ENCODE measurements around the gene MCTP1.

MCTP1 gene

GRCh38 chr5:95070453-95070852, 214.4 kb downstream of the MCTP1 start:
- no peak for DNase-seq

DNA sequence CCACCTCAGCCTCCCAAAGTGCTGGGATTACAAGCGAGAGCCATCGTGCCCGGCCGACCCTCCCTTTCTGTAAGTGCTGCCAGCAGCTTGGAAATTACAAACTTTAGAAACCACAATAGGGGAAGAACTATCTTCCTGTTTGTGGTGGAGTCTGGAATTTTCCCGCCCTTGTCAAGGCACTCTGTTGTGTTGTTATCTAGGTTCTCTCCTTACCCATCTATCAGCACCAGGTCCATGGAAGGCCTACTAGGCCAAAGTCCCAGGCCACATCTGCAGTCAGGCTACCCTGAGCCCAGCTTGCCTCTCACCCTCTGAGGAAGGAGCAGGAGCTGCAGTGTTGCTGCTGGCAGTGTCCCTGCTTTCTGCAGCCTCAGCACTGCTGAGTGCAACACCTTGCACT, 214.9 kb downstream of the MCTP1 start:
- no peak for DNase-seq

DNA sequence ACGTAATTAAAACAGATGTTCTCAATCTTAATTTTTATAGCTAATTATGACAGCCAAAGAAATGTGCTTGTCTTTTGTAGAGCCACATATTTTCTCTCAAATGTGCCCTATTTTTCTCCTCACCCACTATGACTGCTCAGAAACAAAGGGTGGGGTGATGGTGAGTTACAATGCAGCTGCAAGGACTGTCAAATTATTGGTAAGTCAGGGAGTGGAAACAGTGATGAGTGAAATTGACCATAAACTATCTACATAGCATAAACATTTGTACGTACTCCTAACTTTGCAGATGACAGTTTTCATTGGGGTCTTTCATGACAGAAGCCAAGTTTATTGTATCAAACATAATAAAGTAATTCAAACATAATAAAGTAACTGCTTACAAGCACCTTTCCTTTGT, 215.9 kb downstream of the MCTP1 start:
- no peak for DNase-seq

DNA sequence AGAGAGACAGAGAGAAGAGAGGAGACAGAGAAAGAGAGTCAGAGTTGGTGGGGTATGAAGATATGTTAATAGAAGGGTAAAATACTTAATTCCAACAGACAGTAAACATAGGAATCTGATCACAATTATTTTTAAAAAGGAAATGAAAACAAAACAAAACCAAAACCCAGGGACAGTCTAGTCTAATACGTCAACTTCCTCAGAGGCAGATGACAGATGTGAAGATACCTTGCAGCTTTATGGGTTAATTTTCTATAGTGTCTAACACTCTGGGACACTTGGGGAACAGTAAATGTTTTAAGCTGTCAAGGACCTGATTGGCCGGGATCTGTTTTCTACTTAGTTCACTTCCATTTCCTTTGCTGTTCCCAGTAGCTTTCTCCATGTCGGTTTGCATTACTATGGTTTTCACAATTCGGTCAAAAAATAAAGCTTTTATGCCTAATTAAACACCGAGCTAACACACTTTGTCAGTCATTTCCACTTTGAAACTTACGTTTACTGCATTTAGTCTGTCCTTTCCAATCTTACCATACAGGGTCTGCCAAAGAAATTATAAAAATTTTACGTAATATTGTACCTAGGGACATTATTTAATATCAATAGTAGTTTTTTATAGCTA, 216.5 kb downstream of the MCTP1 start:
- DNase-seq = no peak

DNA sequence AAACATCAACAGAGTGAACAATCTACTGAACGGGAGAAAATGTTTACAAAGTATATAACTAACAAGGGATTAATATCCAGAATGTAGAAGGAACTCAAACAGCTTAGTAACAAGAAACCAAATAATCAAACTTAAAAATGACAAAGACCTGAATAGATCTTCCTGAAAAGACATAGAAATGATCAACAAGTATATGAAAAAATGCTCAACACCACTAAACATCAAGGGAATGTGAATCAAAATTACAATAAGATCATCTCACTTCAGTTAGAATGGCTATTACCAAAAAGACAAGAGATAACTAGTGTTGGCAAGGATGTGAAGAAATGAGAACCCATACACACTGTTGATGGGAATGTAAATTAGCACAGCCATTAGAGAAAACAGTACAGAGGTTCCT, 218.8 kb downstream of the MCTP1 start:
- no peak for DNase-seq

GRCh38 chr5:95063492-95063891, 221.4 kb downstream of the MCTP1 start:
- no peak for DNase-seq

DNA sequence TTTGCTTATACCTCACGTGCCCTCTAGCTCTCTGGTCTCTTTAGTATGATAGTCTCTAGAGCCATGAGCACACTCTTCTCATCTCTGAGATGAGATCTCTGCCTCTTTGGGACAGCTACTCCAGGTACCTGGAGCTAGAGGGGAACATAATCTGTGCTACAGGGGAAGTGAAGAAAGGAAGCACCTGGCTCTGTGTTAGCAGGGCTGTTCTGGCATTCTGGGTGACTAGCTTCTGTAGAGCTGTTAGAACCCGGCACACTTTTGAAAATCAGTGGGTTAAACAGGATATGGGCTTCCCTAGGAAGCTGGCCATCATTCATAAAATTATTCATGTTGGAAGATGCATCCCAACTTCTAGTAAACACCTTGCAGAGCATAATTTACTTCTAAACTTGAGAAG, 224.8 kb downstream of the MCTP1 start:
- no peak for DNase-seq

DNA sequence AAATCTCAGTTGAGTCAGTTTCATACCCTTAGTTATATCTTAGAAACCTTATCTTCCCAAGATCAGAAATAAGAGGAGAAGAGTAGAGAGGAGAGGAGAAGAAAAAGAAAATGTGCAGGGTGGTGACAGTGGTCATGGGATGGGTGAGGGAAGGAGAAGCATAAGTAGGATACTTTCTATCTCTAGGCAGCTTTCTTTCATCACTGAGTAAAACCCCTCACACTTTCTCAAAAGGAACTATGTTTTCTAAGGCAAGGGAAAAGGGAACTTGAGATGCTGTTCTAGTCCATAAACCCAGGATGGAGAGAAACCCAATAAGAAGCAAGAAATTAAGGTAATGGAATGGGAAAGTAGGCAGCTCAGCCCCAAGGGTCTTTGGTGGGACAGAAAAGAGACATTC, 225.3 kb downstream of the MCTP1 start:
- DNase-seq = no peak

DNA sequence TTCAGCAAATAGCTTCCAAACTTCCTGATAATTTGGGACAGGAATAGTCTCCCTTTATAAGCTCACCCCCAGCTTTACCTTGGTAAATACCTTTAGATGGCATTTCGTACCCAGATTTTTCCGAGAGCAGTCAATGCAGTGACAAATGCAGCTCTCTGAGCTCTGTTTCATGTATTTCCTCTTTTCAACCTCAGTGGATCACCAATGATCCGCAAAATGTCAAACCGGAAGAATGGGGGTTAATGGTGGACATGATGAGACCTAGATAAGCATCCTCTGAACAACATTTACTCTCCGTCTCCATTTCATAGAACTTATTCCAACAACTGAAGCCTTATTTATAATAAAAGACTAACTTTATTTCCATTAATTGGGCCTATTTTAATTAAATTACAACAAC, 227.3 kb downstream of the MCTP1 start:
- DNase-seq = no peak

DNA sequence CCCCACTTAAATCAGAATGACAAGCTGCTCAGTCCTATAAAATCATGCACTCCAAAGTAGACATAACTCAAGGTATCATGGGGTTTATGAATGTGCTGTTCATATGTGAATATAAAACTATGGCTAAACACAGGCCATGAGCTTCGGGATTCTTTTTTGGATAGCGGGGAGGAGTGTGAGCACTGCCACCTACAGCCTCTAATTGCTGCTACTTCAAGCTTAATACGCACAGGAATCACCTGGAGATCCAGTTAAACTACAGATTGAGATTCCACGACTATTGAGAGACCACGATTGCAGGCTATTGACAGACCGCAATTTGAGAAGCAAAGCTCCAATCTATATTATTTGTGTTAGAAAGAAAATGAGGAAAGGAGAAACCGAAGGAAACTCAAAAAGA, 231.6 kb downstream of the MCTP1 start:
- DNase-seq = no peak

- no peak for DNase-seq
Measured at GRCh38 chr5:95050708-95051107, 234.2 kb downstream of the MCTP1 start.

- no peak for DNase-seq
Measured at GRCh38 chr5:95048628-95049027, 236.3 kb downstream of the MCTP1 start.

DNA sequence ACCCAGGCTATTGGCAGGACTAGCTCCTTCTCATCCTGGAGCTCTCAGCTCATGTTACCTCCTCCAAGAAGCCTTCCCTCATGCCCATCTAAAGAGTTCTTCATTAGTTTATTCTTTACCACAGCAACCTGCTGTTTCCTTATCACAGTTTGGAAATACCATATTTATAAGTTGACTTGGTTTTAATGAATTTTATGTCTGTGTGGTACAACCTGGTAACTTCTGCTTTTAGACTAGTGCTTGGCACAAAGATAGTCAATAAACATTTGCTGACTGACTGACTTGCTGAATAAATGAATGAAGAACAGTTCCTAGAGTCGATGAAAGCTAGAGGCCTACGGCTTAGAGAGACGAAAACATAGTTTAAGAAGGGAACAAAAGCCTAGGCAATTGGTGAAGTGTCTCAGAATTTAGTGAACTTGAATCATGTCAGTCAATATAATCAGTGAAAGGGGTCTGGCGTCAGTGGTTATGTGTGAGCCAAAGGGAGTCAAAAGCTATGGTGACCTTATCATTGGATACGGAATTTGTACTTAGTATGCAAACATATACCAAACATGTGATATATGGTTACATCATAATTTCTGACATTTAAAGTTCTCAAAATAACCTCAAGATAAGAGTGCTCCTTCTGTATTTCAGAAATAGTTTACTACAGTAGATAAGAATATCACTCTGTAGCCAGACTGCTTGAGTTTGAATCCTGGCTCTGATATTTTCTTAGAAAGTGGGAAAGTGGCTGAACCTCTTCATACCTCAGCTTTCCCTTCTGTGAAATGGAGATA, 239.5 kb downstream of the MCTP1 start:
- no peak for DNase-seq

- no peak for DNase-seq
Measured at GRCh38 chr5:95044096-95044495, 240.8 kb downstream of the MCTP1 start.

GRCh38 chr5:95043648-95044047, 241.2 kb downstream of the MCTP1 start:
- DNase-seq = no peak

DNA sequence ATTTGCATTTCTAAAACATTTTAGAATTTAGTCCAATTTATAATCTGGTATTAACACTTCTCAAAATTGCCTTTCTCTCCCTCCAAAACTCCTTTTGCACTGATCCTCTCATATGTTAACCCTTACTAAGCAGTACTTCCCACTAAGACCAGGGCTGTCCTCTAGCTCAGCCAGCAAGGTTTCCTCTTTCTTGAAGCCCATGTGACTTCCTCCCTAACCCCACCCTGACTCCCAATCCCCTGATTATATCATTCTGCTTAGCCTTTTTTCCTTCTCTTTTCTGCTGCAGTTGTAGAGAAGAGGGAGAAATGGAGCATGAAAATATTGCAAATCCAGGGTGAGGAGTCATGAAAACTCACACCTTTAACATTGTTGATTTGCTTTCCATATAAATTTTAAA, 241.7 kb downstream of the MCTP1 start:
- no peak for DNase-seq

GRCh38 chr5:95042037-95042436, 242.9 kb downstream of the MCTP1 start:
- DNase-seq = peak; percentile 85

DNA sequence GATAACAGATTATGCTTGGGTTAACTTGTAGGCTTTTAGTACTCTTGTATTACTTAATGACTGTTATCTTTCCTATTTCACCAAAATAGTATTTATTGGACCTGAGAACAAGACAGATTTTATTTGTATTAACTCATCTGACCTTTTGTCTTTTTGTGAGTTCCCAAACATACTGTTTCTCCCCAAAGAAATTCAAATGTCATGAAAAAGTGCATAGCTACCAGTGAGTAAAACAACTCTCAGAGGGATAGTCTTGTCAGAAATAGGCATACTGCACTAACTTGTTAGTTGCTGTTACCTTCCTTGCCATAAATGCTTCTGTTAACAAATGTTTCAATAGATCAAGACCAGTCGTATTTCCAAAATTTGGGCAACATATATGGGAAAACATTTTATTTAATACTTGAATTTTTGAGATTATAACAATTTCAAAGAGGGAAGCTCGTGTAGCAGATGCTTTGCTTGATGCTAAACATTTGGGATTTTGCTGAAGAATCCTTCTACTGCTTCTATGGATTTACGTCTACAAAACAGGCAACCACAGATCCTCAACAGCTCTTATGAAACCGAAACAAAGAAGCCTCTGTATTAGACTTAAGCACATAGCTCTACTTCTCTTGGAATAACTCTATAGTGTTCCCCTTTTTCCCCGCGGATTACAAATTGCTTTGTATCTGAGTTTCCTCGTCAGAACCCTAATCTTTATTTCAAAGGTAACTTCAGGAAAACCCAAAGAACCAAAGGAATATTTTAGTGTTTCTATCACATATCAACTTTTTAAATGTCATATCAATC, 248.8 kb downstream of the MCTP1 start:
- no peak for DNase-seq

DNA sequence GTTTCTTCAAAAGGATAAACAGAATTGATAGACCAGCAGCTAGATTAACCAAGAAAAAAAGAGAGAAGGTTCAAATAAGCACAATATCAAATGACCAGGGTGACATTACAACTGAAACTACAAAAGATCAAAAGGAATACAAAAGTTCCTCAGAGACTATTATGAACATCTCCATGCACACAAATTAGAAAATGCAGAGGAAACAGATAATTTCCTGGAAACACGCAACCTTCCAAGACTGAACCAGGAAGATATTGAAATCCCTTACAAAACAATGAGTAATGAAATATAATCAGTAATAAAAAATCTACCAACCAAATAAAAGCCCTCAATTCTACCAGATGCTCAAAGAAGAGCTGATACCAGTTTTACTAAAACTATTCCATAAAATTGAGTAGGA, 252.1 kb downstream of the MCTP1 start:
- DNase-seq = no peak

GRCh38 chr5:95029569-95030366, 255.1 kb downstream of the MCTP1 start:
- DNase-seq = no peak

DNA sequence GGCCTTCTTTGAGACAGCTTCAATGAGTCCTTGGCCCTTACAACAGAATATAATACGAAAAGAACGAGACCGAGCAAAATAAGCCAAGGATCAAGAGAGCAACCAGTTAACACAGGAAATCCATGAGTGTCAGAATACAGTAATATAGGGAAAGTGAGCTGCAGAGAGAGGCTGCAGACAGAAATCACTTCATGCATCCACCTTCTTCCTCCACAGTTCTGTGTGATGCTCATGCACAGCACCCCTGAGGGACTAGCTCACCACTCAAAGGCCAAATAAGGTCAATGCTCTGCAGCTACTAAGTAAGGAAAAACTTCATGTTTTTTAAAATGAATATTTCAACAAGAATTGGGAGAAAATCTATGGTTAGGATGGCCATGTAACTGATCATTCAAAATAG, 257.1 kb downstream of the MCTP1 start:
- no peak for DNase-seq

- DNase-seq = no peak
Measured at GRCh38 chr5:95027151-95027721, 257.7 kb downstream of the MCTP1 start.

GRCh38 chr5:95026718-95027117, 258.2 kb downstream of the MCTP1 start:
- no peak for DNase-seq

All from NCI-H748 treated with DMSO at 0.1 percent for 48 hours (cell line).